Cardiac muscle cell (in vitro differentiated cells and primary cell): Measurements from ENCODE around the gene CAT. TPM values are rescaled to one million over a fixed set of nuclear protein-coding genes. Genes with fewer than 3 reads are reported as not detected.

Experiments used
- DNase-seq, 2 donors: peaks; one replicate each; pipeline versions ENCODE4 v3.0.0 to v3.0.0-alpha.2; 2010 to 2017; ENCODE audit warnings: low read depth in 1 of 2, low spot score in 1 of 2
- H3K27ac ChIP-seq: fragments of 200-600 bp; sonication (generic); 2 replicates; pipeline ENCODE4 v1.5.1; 2016
- H3K27me3 ChIP-seq: fragments of 200-600 bp; sonication (generic); 2 replicates; pipeline ENCODE4 v1.6.0; 2016; ENCODE audit warnings: control low read depth
- H3K36me3 ChIP-seq: fragments of 200-600 bp; sonication (generic); 2 replicates; pipeline ENCODE4 v1.5.1; 2016; ENCODE audit warnings: control low read depth
- H3K4me1 ChIP-seq: fragments of 200-600 bp; sonication (generic); 2 replicates; pipeline ENCODE4 v1.8.1; 2017; ENCODE audit warnings: low read depth, mild to moderate bottlenecking, mixed run types
- H3K4me3 ChIP-seq: fragments of 200-600 bp; sonication (generic); 2 replicates; pipeline ENCODE4 v1.5.1; 2016; ENCODE audit warnings: mild to moderate bottlenecking
- H3K9me3 ChIP-seq: fragments of 200-600 bp; sonication (generic); 2 replicates; pipeline ENCODE4 v1.5.1; 2017; ENCODE audit warnings: low read depth, mild to moderate bottlenecking, control low read depth
- CTCF ChIP-seq: IDR thresholded peaks from 2 replicates; pipeline ENCODE4 v1.5.1; 2012; ENCODE audit warnings: low read depth, mild to moderate bottlenecking, low read length
- polyA plus RNA-seq: library from polyadenylated mRNA; unstranded; fragments of >200 nt; fragmentation: Nextera tagmentation; extraction: Ambion mirVana; gene quantifications from 2 replicates; pipeline ENCODE4 v1.2.1, GENCODE V29; 2016
- total RNA-seq: library from RNA; depleted of rRNA; stranded (reverse); fragments of >200 nt; gene quantifications from 2 replicates; pipeline ENCODE4 v1.2.3, GENCODE V29; 2016

Gene CAT
- total and polyA plus RNA-seq, 2 experiments from 2014 or later, result 27.1 to 50.1 TPM

- H3K27me3 ChIP-seq, result no peaks in the 10 kb centered on the region
- no peaks in the 10 kb centered on the region for H3K4me1 ChIP-seq
- no peaks in the 10 kb centered on the region for H3K9me3 ChIP-seq
- H3K36me3 ChIP-seq, result no peaks in the 10 kb centered on the region
- H3K27ac ChIP-seq, result no peak overlapping the region
- DNase-seq, result no peak
- H3K4me3 ChIP-seq, result no peak overlapping the region
- TF ChIP-seq CTCF, result no peak
These were observed 30.1 kb upstream of the CAT start for GRCh38 chr11:34408580-34409172.

- no peak overlapping the region for H3K4me3 ChIP-seq
- H3K27me3 ChIP-seq, result no peaks in the 10 kb centered on the region
- DNase-seq, result no peak
- no peak for TF ChIP-seq CTCF
- H3K4me1 ChIP-seq, result no peaks in the 10 kb centered on the region
- H3K27ac ChIP-seq, result no peak overlapping the region
- no peaks in the 10 kb centered on the region for H3K9me3 ChIP-seq
- H3K36me3 ChIP-seq, result no peaks in the 10 kb centered on the region
These were observed 27.6 kb upstream of the CAT start for GRCh38 chr11:34411111-34411510.

- no peak for TF ChIP-seq CTCF
- Histone ChIP-seq H3K27ac (no peak overlapping the region), H3K4me1 (no peaks in the 10 kb centered on the region), H3K9me3 (no peaks in the 10 kb centered on the region), H3K4me3 (no peak overlapping the region), H3K36me3 (no peaks in the 10 kb centered on the region), H3K27me3 (no peaks in the 10 kb centered on the region)
- DNase-seq, result no peak
These were observed 26.9 kb upstream of the CAT start for GRCh38 chr11:34411791-34412190.

GRCh38 chr11:34413263-34413662 lies 25.5 kb upstream of the CAT start:
- TF ChIP-seq CTCF, result no peak
- Histone ChIP-seq H3K4me1 (no peaks in the 10 kb centered on the region), H3K4me3 (no peak overlapping the region), H3K27me3 (peaks cover 2% of the 10 kb centered on the region), H3K27ac (no peak overlapping the region), H3K36me3 (no peaks in the 10 kb centered on the region), H3K9me3 (no peaks in the 10 kb centered on the region)
- DNase-seq, result no peak

- DNase-seq, result no peak
- Histone ChIP-seq H3K4me1 (no peaks in the 10 kb centered on the region), H3K4me3 (no peak overlapping the region)
These were observed 23.2 kb upstream of the CAT start for GRCh38 chr11:34415538-34415937.

More at GRCh38 chr11:34415538-34415937, 23.2 kb upstream of the CAT start:
- H3K27me3 ChIP-seq, result peaks cover 5% of the 10 kb centered on the region
- no peak overlapping the region for H3K27ac ChIP-seq
- no peak for TF ChIP-seq CTCF
- H3K36me3 ChIP-seq, result no peaks in the 10 kb centered on the region
- no peaks in the 10 kb centered on the region for H3K9me3 ChIP-seq
